Large intestine (tissue), 3 donors: ENCODE data around the gene SMARCAL1. TPM values are rescaled to one million over a fixed set of nuclear protein-coding genes. Genes with fewer than 3 reads are reported as not detected.

Source experiments
- DNase-seq, 2 donors: peaks; one replicate each; pipeline versions ENCODE4 v3.0.0 to v3.0.0-alpha.2; 2013
- H3K27ac ChIP-seq: one replicate; pipeline ENCODE4 v1.5.1; 2013; ENCODE audit warnings: low read length
- H3K27me3 ChIP-seq: 2 replicates; pipeline ENCODE4 v1.6.1; 2013; ENCODE audit warnings: low read length; ENCODE audit not compliant: control insufficient read depth, insufficient read depth
- H3K36me3 ChIP-seq: 2 replicates; pipeline ENCODE4 v1.6.1; 2013; ENCODE audit warnings: low read length; ENCODE audit not compliant: control insufficient read depth, insufficient read depth
- H3K4me1 ChIP-seq: one replicate; pipeline ENCODE4 v1.6.1; 2013; ENCODE audit warnings: low read length; ENCODE audit not compliant: control insufficient read depth, insufficient read depth
- H3K4me3 ChIP-seq: one replicate; pipeline ENCODE4 v1.5.1; 2013; ENCODE audit warnings: low read length
- H3K9me3 ChIP-seq: one replicate; pipeline ENCODE4 v1.6.1; 2013; ENCODE audit warnings: mild to moderate bottlenecking, low read depth, low read length, moderate library complexity; ENCODE audit not compliant: control insufficient read depth
- WGBS: methylation state at CpG from one replicate; pipeline ENCODE4 v1.1.5; 2013; ENCODE audit warnings: low lambda C conversion rate; ENCODE audit not compliant: insufficient coverage; 5-methylcytosine and 5-hydroxymethylcytosine counted together
- polyA plus RNA-seq: library from polyadenylated mRNA; unstranded; fragments of 120-200 nt; gene quantifications from one replicate; pipeline ENCODE4 v1.2.1, GENCODE V29; 2013

The SMARCAL1 gene
- polyA plus RNA-seq, 1 donor = 14.7 TPM

DNA sequence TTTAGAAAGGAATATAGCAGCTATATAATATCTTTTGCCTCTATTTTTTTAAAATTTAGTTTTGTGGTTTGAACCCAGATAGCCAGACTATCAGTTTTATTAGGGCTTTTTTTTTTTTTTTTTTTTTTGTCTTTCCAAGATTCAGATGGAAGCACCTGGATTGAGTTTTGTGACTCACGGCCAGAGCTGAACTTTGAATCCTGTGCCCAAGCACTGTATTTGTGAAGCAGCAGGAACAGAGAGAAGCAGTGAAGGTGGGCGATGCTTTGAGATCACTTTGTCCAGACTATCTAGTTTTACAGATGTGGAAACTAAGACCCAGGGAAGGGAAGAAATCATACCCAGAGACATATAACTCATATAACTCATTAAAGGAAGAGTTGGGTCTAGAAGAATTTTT lies 120.3 kb downstream of the SMARCAL1 start:
- Histone ChIP-seq H3K27ac (peak overlapping the region; percentile 11), H3K4me3 (no peak overlapping the region), H3K27me3 (no peaks in the 10 kb centered on the region), H3K36me3 (no peaks in the 10 kb centered on the region), H3K4me1 (peaks cover 32% of the 10 kb centered on the region), H3K9me3 (no peaks in the 10 kb centered on the region)
- no CpG with 5 or more reads among the region's 2 CpGs for WGBS
- peak in 1 of 2 donors; percentile 72 for DNase-seq

Other genes with a start within 250 kb of the SMARCAL1 start
- 3.2 TPM for gene MARCHF4, start 40.0 kb upstream of the SMARCAL1 start, polyA plus RNA-seq
- 3,791 TPM for gene RPL37A, start 86.4 kb downstream of the SMARCAL1 start, polyA plus RNA-seq
- gene IGFBP2, start 220.9 kb downstream of the SMARCAL1 start, polyA plus RNA-seq = 242 TPM